Epidermal melanocyte (primary cell): Measurements from ENCODE around the gene PARVA.
A peak's percentile ranks its signal among the peaks of the same experiment; 100 is the strongest.
"Not testable (repeated sequence)": the region's sequence is repeated elsewhere in the genome, so short reads cannot be mapped to it uniquely, and the experiment has no call there.

Source experiments
- DNase-seq: peaks from one replicate; pipeline ENCODE4 v3.0.0; 2011; ENCODE audit warnings: low spot score; ENCODE audit not compliant: insufficient read length

PARVA gene, protein sequence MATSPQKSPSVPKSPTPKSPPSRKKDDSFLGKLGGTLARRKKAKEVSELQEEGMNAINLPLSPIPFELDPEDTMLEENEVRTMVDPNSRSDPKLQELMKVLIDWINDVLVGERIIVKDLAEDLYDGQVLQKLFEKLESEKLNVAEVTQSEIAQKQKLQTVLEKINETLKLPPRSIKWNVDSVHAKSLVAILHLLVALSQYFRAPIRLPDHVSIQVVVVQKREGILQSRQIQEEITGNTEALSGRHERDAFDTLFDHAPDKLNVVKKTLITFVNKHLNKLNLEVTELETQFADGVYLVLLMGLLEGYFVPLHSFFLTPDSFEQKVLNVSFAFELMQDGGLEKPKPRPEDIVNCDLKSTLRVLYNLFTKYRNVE

GRCh38 chr11:12377106-12377823, at the start of gene PARVA:
PARVA (plus strand) TSS chr11:12377571; CDS start chr11:12377648, 77 bp downstream.
- DNase-seq, result no peak

DNA sequence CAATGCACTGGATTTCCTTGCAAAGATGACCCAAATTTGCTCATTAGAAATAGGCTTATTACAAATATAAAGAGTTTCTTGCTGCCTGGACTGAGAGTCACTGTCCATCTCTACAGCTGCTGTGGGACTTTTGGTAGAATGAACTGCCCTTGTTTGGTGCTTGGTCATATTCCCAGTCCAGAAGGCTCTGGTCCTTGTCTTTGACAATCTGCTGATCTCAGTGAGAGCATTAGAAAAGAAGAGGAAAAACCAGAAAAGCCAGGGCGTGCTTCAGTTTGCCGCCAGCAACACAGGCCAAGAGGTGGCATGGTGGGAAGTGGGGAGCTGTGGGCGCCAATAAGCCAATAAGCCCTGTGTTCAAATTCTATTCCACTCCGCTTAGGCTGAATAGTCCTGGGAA, 48.2 kb upstream of the PARVA start:
- DNase-seq, result no peak

DNA sequence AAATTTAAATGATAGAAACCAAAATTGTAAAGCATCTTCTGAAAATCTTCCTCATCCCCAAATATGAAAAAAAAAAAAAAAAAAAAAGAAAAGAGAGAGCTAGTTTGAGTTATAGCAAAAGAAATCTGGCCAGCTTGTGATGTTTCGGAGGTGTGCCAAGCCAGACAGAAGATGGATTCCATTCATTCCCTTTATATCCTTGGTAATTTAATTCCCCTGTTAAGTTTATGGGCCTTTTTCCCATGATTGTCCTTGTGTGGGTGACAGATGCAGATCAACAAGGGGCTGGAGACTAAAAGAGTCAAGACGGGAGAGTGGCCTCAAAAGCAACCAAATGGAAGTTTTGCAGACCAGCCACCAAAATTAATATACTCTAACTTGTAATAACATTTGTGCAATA, 47.6 kb upstream of the PARVA start:
- no peak for DNase-seq

DNA sequence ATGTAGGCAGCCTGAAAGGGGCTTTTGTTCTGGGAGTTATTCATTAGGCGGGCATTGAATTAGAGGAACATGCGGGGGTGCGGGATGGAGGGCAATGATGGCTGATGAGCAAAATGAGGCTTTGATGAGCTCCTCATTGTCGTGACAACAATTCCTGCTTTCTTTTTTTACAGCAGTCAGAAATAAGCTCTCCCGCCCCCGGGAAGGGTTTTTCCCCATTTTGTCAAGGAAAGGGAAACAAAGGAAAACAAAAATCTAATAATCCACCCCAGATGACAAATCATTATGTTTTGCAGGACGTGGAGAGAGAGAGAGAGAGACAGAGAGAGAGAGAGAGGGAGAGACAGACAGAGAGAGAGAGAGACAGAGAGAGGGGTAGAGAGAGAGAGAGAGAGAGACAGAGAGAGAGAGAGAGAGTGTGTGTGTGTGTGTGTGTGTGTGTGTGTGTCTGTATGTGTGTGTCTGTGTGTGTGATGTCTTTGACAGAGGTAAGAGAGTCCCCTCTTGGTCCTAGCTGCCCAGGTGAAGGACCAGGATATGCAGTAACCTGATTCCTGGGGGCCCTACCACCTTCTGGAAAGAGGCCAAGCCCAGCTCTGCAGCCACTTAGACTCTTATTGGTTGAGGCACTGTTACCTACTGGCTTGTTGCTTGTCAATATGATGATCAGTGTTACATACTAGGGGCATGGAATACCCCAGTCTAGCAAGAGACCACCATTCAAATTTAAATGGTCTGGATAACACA, 46.7 kb upstream of the PARVA start:
- no peak for DNase-seq

GRCh38 chr11:12331239-12331874, 46.0 kb upstream of the PARVA start:
- peak; percentile 55 for DNase-seq

GRCh38 chr11:12343526-12343925, 33.8 kb upstream of the PARVA start:
- no peak for DNase-seq

DNA sequence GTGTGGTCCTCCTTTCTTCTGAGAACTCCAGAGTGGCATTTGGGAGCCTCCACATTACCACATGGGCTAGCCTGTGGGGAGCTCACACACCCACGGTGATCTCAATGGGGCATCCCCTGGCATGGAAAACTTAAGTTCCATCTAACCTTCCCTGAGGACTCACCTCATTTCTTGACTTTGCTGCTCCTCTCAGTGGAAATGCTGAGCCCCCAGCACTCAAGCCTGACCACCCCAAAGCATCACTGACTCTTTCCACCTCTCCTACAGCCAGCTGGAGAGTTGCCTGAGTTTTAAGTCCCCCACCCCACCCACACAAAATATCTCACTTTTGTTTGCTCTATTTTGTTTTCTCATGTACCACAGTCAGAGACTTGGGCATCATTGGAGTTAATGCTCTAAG, 23.8 kb upstream of the PARVA start:
- DNase-seq, result no peak

GRCh38 chr11:12354750-12355545, 22.4 kb upstream of the PARVA start:
- DNase-seq, result no peak

- no peak for DNase-seq
Observed at GRCh38 chr11:12356944-12357655, 20.3 kb upstream of the PARVA start.

DNA sequence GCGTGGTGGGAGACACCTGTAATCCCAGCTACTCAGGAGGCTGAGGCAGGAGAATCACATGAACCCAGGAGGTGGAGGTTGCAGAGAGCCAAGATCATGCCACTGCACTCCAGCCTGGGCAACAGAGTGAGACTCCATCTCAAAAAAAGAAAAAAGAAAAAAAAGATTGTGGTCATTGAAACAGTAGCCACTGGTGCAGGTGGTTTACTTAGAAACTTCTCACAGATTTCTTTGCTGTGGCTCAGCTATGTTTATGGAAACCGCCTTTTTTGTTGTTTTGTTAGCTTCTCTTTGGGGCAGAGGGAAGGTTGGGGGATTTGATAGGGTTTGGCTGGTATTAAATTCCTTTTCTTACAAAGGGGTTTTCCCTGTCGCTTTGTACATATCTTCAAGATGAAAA, 19.7 kb upstream of the PARVA start:
- DNase-seq, result not testable (repeated sequence)

DNA sequence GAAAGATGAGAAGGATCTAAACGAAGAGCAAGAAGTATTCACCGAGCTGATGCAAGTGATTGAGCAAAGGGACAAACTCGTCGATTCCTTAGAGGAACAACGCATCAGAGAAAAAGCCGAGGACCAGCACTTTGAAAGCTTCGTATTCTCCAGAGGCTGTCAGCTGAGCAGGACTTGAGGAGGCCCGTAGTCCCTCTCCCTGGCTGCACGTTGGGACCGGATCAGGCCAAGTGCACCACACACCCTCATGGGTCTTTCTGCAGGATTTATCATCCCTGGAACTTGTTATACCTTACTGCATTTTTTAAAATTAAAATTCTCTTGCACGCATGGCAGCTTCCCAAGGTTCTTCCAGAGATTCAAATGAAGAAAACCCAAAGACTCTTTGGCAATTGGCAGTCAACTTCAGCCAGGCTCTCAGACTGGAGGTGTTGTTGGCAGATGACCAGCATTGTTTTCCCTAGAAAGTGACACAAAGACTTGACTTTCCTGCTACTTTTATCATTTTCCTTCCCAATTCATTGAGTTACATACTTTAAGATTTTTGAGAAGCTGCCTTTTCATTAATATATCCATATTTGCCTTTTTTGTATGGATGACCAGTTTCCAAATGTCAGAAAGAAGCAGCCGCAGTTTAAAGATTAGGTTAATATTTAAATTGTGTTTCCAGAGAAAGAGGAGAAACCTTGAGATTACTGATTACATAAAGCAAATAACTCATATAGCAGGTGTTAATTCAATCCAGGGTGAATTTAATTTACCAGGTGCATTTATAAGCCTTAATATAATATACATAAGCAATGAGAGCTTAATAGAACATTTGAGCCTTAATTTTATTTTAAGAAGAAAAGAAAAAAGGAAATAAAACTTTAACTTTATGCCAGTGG, 18.8 kb upstream of the PARVA start:
- no peak for DNase-seq

- DNase-seq, result no peak
Observed at GRCh38 chr11:12359761-12360160, 17.6 kb upstream of the PARVA start.

DNA sequence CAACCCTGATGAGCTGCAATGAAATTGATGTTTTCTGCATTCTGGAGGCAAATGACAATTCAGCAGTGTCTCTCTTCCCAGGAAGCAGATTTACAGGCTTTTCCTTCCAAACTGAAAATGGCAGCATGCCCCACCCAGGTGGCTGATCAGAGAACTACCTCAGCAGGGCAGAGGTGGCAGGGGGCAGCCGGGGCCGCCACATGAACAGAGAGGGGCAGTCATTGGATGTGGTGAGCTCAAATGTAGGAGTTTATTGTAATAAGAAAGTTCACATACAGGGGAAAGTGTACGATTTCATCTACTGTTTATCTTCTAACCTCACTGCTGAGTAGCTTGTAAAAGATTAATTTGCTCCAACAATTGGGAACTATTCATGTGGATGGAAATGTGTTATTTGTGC, 15.7 kb upstream of the PARVA start:
- no peak for DNase-seq

DNA sequence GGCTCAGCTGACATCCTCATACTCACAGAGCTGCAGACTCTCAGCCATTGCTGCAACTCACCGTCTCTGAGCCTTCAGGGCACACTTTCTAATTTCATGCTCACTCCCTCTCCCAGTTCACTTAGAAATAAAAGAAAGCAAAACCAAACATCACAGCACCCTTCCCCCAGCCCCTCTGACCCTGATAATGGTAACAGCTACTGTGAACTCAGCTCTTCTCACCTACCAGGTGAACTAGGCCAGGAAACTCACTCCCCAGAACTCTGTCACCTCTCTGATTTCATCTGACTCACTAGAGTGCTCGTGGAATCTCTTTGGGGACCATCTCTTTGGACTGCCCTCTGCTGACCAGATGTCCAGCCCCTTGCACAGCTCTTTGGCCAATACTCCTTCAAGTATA, 14.5 kb upstream of the PARVA start:
- no peak for DNase-seq

- DNase-seq, result no peak
Observed at GRCh38 chr11:12363373-12363772, 14.0 kb upstream of the PARVA start.

DNA sequence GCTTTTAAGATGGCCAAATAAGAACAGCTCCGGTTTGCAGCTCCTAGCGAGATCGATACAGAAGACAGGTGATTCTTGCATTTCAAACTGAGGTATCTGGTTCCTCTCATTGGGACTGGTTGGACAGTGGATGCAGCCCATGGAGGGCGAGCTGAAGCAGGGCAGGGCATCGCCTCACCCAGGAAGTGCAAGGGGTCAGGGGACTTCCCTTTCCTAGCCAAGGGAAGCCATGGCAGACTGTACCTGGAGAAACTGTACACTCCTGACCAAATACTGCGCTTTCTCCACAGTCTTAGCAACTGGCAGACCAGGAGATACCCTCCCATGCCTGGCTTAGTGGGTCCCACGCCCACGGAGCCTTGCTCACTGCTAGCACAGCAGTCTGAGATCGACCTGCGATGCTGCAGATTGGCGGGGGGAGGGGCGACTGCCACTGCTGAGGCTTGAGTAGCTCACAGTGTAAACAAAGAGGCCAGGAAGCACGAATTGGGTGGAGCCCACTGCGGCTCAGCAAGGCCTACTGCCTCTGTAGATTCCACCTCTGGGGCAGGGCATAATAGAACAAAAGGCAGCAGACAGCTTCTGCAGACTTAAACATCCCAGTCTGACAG, 11.3 kb upstream of the PARVA start:
- DNase-seq, result not testable (repeated sequence)

- DNase-seq, result not testable (repeated sequence)
Observed at GRCh38 chr11:12367057-12367456, 10.3 kb upstream of the PARVA start.

GRCh38 chr11:12372111-12372510, 5.3 kb upstream of the PARVA start:
- DNase-seq, result no peak

DNA sequence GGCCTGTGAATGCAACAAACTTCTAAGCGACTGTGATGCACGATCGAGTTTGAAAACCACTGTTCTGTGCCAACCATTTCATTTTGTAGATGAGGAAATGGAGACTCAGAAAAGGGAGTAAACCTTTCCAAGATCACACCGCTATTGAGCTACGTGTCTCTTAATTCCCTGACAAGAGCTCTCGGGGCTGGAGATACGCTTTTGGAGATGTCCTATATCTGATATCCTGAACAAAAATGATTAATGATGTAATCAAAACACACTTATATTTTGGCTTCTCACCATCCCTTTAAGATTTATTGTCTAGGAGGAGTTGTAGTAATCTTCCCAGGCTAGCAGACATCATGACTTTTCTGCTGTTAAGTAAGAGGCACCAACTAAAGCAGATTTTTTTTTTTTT, 1.7 kb upstream of the PARVA start:
- DNase-seq, result no peak
